GM12865 (cell line): ENCODE results near the gene RBM17.
A peak's percentile ranks its signal among the peaks of the same experiment; 100 is the strongest.

Source experiments
- DNase-seq: peaks from one replicate; pipeline ENCODE4 v3.0.0; 2010; ENCODE audit warnings: low read depth
- H3K4me3 ChIP-seq: 2 replicates; pipeline ENCODE4 v1.5.1; 2011; ENCODE audit warnings: mild to moderate bottlenecking, low read depth, low read length, control low read depth
- CTCF ChIP-seq: IDR thresholded peaks from 2 replicates; pipeline ENCODE4 v1.5.1; 2011; ENCODE audit warnings: low read length, control low read depth, low read depth, inconsistent platforms; ENCODE audit not compliant: insufficient read depth; ENCODE audit errors: missing control alignments

The RBM17 gene

DNA sequence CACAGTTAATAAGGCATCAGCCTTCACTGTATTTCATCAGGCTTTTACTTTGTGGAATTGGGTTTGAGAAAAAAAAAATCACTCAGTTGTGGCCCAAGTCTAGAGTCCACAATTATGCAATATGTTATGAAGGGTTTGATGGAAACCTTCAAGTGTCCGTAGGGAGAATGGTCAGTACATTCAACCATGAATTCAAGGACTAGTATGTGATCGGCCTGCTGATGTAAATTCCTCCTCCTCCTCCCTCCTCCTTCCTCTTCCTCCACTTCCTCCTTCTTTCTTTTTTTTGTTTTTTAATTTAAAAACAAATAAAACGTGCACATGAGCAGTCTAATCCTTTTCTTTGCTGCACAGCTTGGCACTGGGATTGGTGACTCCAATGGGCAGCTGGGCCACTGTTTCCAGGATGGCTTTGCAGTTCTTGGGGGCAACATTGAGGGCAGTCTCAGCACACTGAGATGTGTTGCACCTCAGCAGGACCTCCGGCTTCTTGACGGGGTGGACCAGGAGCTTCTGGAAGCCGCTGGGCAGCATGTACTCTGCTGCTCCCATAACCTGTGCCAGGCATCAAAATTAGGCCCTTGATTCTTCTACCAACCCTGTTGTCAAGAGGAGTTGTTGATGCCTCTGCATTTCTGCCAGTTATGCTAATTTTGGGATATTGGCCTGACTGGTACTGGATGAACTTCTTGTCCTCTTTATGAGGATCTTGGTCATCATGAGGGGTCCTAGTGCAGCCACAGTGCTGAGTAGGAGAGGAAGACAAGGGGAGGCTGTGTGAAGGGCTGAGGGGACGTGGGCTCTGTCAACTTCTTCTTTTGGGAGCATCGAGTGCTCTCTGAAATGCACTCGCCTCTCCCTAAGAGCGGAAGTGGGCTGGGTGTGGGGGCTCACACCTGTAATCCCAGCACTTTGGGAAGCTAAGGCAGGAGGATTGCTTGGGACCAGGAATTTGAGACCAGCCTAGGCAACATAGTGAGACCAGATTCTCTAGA, 17.4 kb upstream of the RBM17 start:
- no peak for TF ChIP-seq CTCF
- H3K4me3 ChIP-seq: peak overlapping the region; percentile 51; the same call in 1 of the 2 replicates
- DNase-seq: no peak

GRCh38 chr10:6072215-6072934, 16.5 kb upstream of the RBM17 start:
- H3K4me3 ChIP-seq: peak overlapping the region; percentile 51
- peak; percentile 84 for DNase-seq
- no peak for TF ChIP-seq CTCF

GRCh38 chr10:6074489-6075301, 14.1 kb upstream of the RBM17 start:
- H3K4me3 ChIP-seq: no peak overlapping the region
- no peak for TF ChIP-seq CTCF
- DNase-seq: no peak

DNA sequence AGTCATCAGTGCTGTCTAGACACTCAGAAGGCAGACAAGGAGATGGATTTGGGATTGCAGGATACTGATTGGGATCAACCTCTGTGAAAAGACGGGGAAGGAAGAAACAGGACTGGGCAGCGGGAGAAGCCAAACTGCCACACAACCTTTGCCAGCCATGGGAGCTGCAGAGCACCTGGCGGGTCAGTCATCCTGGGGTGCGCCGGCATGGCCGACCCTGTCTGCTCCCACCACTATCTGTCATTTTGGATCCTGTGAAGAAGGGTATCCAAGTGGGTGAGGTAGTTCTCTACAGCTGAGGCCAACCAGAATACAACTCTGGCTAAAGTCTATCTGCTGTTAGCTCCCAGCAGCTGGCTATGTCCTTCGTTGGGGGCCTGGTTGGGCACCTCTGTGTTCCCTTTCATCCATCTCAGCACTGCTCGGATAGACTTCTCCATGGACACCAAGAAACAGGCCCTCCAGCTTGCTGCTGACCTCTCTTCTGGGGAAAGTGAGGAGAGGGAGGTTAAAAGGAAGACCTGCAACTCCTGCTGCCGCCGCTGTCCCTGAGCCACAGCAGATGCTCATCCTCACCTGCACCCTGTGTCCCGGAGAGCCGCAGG, 11.7 kb upstream of the RBM17 start:
- no peak overlapping the region for H3K4me3 ChIP-seq
- TF ChIP-seq CTCF: no peak

GRCh38 chr10:6079044-6079443, 9.8 kb upstream of the RBM17 start:
- DNase-seq: no peak
- no peak for TF ChIP-seq CTCF
- no peak overlapping the region for H3K4me3 ChIP-seq

More for the DNA sequence above, 11.7 kb upstream of the RBM17 start:
- no peak for DNase-seq

- DNase-seq: no peak
- H3K4me3 ChIP-seq: no peak overlapping the region
- no peak for TF ChIP-seq CTCF
Measured at GRCh38 chr10:6080417-6080973, 8.3 kb upstream of the RBM17 start.
